ENCODE measurements around the gene MVB12B. TPM values are rescaled to one million over a fixed set of nuclear protein-coding genes. Genes with fewer than 3 reads are reported as not detected.

The MVB12B gene
- total and polyA plus RNA-seq, 2 of the 13 experiments (the other 11 are each of a cell fraction or from before 2014, with no cell fraction given), result 12.1 to 30.1 TPM

DNA sequence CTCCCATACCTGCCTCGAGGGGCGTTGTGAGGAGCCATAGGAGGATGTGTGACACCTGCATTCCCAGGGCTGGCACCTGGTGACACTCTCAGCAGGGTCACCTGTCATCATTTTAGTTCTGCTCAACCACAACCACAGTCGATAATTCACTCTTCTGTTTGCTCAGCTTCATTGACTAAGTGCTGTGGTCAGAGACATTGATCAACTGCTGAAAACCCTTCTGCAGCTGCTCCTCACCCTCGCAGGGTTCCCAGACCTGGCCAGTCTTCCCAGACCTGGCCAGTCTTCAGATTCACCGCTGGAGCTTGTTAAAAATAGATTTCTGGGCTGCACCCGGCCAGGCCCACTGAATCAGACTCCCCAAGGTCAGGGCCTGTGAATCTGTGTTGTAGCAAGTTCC lies 92.8 kb downstream of the MVB12B start:
- Histone ChIP-seq H3K36me3 (replicated peaks in 1 of 2; ENCODE audit: control insufficient read depth in 1 of 2, insufficient read depth in 2 of 2, low read length in 2 of 2) (peaks cover 14 to 47% of the 10 kb centered on the region in 2 experiments; a peak in 4 of 5 replicates), H3K9me3 (ENCODE audit: low read length) (no peaks in the 10 kb centered on the region), H3K27ac (ENCODE audit: extremely low read length, insufficient read depth, low read length) (no peak overlapping the region), H3K79me2 (ENCODE audit: insufficient read depth, low read length) (no peaks in the 10 kb centered on the region), H3K4me1 (ENCODE audit: insufficient read depth, low read length) (0 out of 2 replicates have a peak, but pooled peaks cover 4% of the 10 kb centered on the region), H2AFZ (ENCODE audit: low read length) (no peak overlapping the region), H3K27me3 (ENCODE audit: control insufficient read depth in 1 of 2, insufficient read depth in 2 of 2, low read length in 2 of 2) (no peaks in the 10 kb centered on the region), H3K4me3 (replicated peaks in 1 of 3; ENCODE audit: insufficient read depth in 1 of 3, low read depth in 2 of 3, low read length in 3 of 3) (no peak overlapping the region), H3K4me2 (ENCODE audit: low read depth, low read length) (no peak overlapping the region), H4K20me1 (ENCODE audit: insufficient read depth, low read length) (no peaks in the 10 kb centered on the region), H3K9ac (ENCODE audit: insufficient read depth, low read depth, low read length) (no peak overlapping the region)
- ATAC-seq (no peak), DNase-seq (ENCODE audit: low spot score) (no peak), FAIRE-seq (no peak)
- CTCF ChIA-PET (ENCODE audit: low intra/inter-chr PET ratio, low total read pairs), result no interaction called here
- POLR2A ChIA-PET, result no interaction called here
- 82% methylated on average over 6 of the region's 6 CpGs for WGBS (ENCODE audit: low lambda C conversion rate)
- no peak for TF ChIP-seq RBM22 (optimal IDR thresholded peaks at IDR 0.05; ENCODE audit: low read length)
- TF ChIP-seq PRPF4 (IDR thresholded peaks at IDR 0.05; ENCODE audit: low read depth, low read length, poor library complexity, severe bottlenecking), result no peak
- no peak for TF ChIP-seq ZNF367 (CRISPR knock-in tag; IDR thresholded peaks at IDR 0.05; ENCODE audit: borderline replicate concordance)
- TF ChIP-seq ZNF567 (CRISPR knock-in tag; IDR thresholded peaks at IDR 0.05; ENCODE audit: borderline replicate concordance), result no peak
- TF ChIP-seq, protein P1, sequence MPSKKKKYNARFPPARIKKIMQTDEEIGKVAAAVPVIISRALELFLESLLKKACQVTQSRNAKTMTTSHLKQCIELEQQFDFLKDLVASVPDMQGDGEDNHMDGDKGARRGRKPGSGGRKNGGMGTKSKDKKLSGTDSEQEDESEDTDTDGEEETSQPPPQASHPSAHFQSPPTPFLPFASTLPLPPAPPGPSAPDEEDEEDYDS (CRISPR knock-in tag; IDR thresholded peaks at IDR 0.05), result no peak
- no peak for TF ChIP-seq MTF1 (CRISPR knock-in tag; IDR thresholded peaks at IDR 0.05)
- no peak for TF ChIP-seq ZKSCAN5 (CRISPR knock-in tag; IDR thresholded peaks at IDR 0.05)
- TF ChIP-seq KMT2A (CRISPR knock-in tag; IDR thresholded peaks at IDR 0.05), result no peak
- TF ChIP-seq, protein P2, sequence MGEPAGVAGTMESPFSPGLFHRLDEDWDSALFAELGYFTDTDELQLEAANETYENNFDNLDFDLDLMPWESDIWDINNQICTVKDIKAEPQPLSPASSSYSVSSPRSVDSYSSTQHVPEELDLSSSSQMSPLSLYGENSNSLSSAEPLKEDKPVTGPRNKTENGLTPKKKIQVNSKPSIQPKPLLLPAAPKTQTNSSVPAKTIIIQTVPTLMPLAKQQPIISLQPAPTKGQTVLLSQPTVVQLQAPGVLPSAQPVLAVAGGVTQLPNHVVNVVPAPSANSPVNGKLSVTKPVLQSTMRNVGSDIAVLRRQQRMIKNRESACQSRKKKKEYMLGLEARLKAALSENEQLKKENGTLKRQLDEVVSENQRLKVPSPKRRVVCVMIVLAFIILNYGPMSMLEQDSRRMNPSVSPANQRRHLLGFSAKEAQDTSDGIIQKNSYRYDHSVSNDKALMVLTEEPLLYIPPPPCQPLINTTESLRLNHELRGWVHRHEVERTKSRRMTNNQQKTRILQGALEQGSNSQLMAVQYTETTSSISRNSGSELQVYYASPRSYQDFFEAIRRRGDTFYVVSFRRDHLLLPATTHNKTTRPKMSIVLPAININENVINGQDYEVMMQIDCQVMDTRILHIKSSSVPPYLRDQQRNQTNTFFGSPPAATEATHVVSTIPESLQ (CRISPR knock-in tag; conservative IDR thresholded peaks at IDR 0.05), result no peak
- TF ChIP-seq, protein P3, sequence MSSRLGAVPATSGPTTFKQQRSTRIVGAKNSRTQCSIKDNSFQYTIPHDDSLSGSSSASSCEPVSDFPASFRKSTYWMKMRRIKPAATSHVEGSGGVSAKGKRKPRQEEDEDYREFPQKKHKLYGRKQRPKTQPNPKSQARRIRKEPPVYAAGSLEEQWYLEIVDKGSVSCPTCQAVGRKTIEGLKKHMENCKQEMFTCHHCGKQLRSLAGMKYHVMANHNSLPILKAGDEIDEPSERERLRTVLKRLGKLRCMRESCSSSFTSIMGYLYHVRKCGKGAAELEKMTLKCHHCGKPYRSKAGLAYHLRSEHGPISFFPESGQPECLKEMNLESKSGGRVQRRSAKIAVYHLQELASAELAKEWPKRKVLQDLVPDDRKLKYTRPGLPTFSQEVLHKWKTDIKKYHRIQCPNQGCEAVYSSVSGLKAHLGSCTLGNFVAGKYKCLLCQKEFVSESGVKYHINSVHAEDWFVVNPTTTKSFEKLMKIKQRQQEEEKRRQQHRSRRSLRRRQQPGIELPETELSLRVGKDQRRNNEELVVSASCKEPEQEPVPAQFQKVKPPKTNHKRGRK (CRISPR knock-in tag; IDR thresholded peaks at IDR 0.05), result no peak
- in situ Hi-C loops (cut with HindIII; ENCODE audit: extremely low pct_ligation_motif_present, low pct_unique_long_range_greater_than_20kb) (no loop called here), intact Hi-C loops (cut with micrococcal nuclease; ENCODE audit: unreplicated experiment) (no loop called here)
- no TSS peak for BruUV-seq (replicated peaks)
